Endothelial cell (in vitro differentiated cells): ENCODE results near the gene CXXC4. TPM values are rescaled to one million over a fixed set of nuclear protein-coding genes. Genes with fewer than 3 reads are reported as not detected.

Experiments used
- DNase-seq: peaks from one replicate; pipeline ENCODE4 v3.0.0; 2021; ENCODE audit warnings: low spot score
- H3K27ac Mint-ChIP-seq: one replicate; pipeline ENCODE4 v1.8.0; 2021; ENCODE audit warnings: mixed read lengths, inconsistent platforms; ENCODE audit not compliant: unreplicated experiment
- H3K27me3 Mint-ChIP-seq: one replicate; pipeline ENCODE4 v1.8.0; 2021; ENCODE audit warnings: mild to moderate bottlenecking, moderate library complexity, mixed read lengths, inconsistent platforms; ENCODE audit not compliant: unreplicated experiment
- H3K36me3 Mint-ChIP-seq: one replicate; pipeline ENCODE4 v1.8.0; 2021; ENCODE audit warnings: mild to moderate bottlenecking, low read depth, mixed read lengths, inconsistent platforms; ENCODE audit not compliant: unreplicated experiment
- H3K4me1 Mint-ChIP-seq: one replicate; pipeline ENCODE4 v1.8.0; 2021; ENCODE audit warnings: mild to moderate bottlenecking, mixed read lengths, inconsistent platforms; ENCODE audit not compliant: unreplicated experiment
- H3K4me3 Mint-ChIP-seq: one replicate; pipeline ENCODE4 v1.8.0; 2021; ENCODE audit warnings: mild to moderate bottlenecking, mixed read lengths, inconsistent platforms; ENCODE audit not compliant: unreplicated experiment
- H3K9me3 Mint-ChIP-seq: one replicate; pipeline ENCODE4 v1.8.0; 2021; ENCODE audit warnings: mixed read lengths, inconsistent platforms; ENCODE audit not compliant: unreplicated experiment
- total RNA-seq: library from RNA; stranded (reverse); fragmentation: NEBNext Ultra II Directional; extraction: Animal tissue kit (Norgen Biotek cat#: 25700); gene quantifications from one replicate; pipeline ENCODE4 v1.2.1, GENCODE V29; 2021; ENCODE audit not compliant: unreplicated experiment
- TF ChIP-seq, protein P1 (sequence below): fragments of 200-600 bp; sonication (generic); IDR thresholded peaks from one replicate; pipeline ENCODE4 v1.5.0; 2021; ENCODE audit warnings: antibody characterized with exemption; ENCODE audit not compliant: unreplicated experiment

Gene CXXC4
- total RNA-seq, 1 donor from 2014 or later: 1.6 TPM

DNA sequence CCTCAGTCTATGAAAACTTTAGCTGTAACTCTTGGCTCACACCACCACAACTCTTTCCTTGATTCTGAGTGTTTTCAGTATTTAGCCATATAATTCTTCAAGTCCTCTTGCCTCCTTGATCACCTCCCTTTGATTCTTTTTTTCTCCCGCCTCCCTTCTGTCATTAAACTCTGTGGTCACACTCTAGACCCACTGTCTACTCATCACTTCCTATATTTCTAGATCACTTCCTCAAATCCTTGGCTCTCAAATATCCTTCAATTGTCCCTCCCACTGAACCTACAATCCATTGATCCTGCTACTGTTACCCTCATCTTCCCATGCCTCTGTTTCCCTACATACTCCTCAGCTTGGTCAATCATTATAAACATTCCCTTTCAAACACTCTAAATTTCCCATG, 12.4 kb upstream of the CXXC4 start:
- no peaks in the 10 kb centered on the region for H3K4me1 Mint-ChIP-seq
- H3K27me3 Mint-ChIP-seq: no peaks in the 10 kb centered on the region
- no peak overlapping the region for H3K27ac Mint-ChIP-seq
- no peaks in the 10 kb centered on the region for H3K36me3 Mint-ChIP-seq
- DNase-seq: no peak
- TF ChIP-seq, protein P1, sequence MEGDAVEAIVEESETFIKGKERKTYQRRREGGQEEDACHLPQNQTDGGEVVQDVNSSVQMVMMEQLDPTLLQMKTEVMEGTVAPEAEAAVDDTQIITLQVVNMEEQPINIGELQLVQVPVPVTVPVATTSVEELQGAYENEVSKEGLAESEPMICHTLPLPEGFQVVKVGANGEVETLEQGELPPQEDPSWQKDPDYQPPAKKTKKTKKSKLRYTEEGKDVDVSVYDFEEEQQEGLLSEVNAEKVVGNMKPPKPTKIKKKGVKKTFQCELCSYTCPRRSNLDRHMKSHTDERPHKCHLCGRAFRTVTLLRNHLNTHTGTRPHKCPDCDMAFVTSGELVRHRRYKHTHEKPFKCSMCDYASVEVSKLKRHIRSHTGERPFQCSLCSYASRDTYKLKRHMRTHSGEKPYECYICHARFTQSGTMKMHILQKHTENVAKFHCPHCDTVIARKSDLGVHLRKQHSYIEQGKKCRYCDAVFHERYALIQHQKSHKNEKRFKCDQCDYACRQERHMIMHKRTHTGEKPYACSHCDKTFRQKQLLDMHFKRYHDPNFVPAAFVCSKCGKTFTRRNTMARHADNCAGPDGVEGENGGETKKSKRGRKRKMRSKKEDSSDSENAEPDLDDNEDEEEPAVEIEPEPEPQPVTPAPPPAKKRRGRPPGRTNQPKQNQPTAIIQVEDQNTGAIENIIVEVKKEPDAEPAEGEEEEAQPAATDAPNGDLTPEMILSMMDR: no peak
- no peak overlapping the region for H3K4me3 Mint-ChIP-seq
- no peaks in the 10 kb centered on the region for H3K9me3 Mint-ChIP-seq

DNA sequence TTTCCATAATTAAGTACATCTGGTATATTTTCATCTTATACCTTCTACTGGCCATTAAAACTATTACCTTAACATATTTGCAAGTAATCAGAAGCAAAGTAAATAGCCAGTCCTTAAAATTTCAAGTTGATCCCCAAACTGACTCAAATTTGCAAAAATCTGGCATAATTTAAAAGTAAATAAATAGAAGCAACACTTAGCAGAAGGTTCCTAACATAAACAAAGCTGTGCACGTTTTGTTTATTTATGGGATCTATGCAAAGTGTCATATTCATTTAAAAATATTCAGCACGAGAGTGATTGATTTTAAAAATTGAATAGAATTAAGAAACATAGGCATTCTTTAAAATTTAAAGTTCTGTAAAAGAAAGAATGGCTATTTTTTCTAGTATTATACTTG, 9.8 kb upstream of the CXXC4 start:
- Mint-ChIP-seq H3K36me3 (no peaks in the 10 kb centered on the region), H3K27me3 (peaks cover 1% of the 10 kb centered on the region), H3K4me1 (peaks cover 5% of the 10 kb centered on the region), H3K9me3 (no peaks in the 10 kb centered on the region), H3K27ac (no peak overlapping the region), H3K4me3 (no peak overlapping the region)
- TF ChIP-seq, protein P1: no peak
- DNase-seq: no peak

DNA sequence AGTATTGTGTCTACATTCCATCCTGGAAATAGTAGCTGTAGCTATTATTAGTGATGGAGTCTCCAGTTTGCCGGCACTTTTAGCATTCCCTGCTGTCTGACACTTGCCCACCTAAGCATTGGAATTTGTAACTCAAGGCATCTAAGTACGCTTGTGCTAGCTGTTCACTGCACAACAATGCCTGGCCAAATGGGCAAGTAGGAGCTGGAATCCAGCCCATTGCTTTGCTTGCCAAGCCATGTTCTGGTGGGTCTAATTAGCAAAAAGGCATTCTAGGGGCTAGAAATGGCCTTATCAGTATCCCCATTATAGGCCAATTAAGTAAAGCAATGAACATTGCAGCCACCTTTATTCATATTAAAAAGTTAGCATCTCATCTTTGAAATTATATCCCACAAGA, 7.8 kb upstream of the CXXC4 start:
- DNase-seq: no peak
- H3K4me3 Mint-ChIP-seq: no peak overlapping the region

DNA sequence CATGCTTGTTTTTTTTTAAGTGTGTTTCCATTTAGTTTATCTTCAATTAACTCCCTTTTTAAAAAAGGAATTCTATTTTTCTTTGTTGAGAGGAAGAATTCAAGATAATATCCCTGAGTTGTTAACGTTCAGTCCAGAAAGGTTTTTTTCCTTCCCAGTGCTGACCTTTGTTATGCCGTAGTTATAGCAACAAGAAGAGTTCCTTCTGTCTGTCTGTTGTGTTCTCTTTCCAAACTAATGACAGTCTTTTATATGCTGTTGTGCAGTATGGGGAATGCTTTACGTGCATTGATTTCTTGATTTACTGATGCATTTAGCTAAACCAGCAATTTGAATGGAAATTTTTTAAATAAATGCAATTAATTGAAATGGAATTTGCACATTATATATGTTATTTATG, 6.6 kb upstream of the CXXC4 start:
- Mint-ChIP-seq H3K27me3 (peaks cover 1% of the 10 kb centered on the region), H3K36me3 (no peaks in the 10 kb centered on the region), H3K4me1 (peaks cover 5% of the 10 kb centered on the region), H3K4me3 (no peak overlapping the region), H3K27ac (peak overlapping the region; percentile 49), H3K9me3 (no peaks in the 10 kb centered on the region)
- DNase-seq: no peak
- TF ChIP-seq, protein P1: no peak

More for the DNA sequence above, 7.8 kb upstream of the CXXC4 start:
- TF ChIP-seq, protein P1: no peak
- no peak overlapping the region for H3K27ac Mint-ChIP-seq
- peaks cover 1% of the 10 kb centered on the region for H3K27me3 Mint-ChIP-seq
- H3K4me1 Mint-ChIP-seq: peaks cover 5% of the 10 kb centered on the region
- no peaks in the 10 kb centered on the region for H3K36me3 Mint-ChIP-seq
- no peaks in the 10 kb centered on the region for H3K9me3 Mint-ChIP-seq

DNA sequence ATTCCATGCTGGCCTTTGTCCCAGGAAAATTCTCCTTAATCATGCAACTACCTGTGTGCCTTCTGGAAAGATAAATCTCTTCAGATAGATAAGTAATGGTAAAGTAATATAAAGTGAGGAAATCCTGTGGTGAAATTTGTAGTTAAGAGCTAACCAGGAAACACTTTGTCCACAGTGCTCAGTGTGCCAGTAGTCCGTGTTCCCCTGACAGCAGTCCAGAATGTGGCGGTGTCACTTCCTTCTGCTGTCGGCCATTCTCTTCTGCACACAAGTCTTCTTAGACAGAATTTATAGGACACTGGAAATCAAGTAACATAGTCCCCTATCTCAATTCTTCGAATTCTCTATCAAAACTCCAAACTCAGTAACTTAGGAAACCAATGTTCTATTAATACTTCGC, 5.7 kb upstream of the CXXC4 start:
- H3K36me3 Mint-ChIP-seq: peaks cover 3% of the 10 kb centered on the region
- H3K27ac Mint-ChIP-seq: peak overlapping the region; percentile 96
- H3K27me3 Mint-ChIP-seq: peaks cover 4% of the 10 kb centered on the region
- DNase-seq: peak; percentile 12
- H3K4me3 Mint-ChIP-seq: no peak overlapping the region
- TF ChIP-seq, protein P1: no peak
- H3K9me3 Mint-ChIP-seq: no peaks in the 10 kb centered on the region
- H3K4me1 Mint-ChIP-seq: peaks cover 6% of the 10 kb centered on the region
